Ovary (tissue), 3 donors: ENCODE measurements around the gene EPB41L3.

Source experiments
- EP300 ChIP-seq: sonication (generic); formaldehyde crosslinking; IDR thresholded peaks from one replicate; pipeline ENCODE4 v1.6.1; 2017; ENCODE audit warnings: antibody characterized with exemption
- TF ChIP-seq, protein P1 (sequence below), 3 donors: fragments of 450-650 bp in 2 of 3; fragments of 200-600 bp in 1 of 3; IDR thresholded peaks; one replicate each; pipeline versions ENCODE4 v1.5.1 to v1.8.0; 2016 to 2022; ENCODE audit warnings: antibody characterized with exemption in 3 of 3, mild to moderate bottlenecking in 1 of 3
- donor health status: DM: no; HTN: no; CAD: no.

DNA sequence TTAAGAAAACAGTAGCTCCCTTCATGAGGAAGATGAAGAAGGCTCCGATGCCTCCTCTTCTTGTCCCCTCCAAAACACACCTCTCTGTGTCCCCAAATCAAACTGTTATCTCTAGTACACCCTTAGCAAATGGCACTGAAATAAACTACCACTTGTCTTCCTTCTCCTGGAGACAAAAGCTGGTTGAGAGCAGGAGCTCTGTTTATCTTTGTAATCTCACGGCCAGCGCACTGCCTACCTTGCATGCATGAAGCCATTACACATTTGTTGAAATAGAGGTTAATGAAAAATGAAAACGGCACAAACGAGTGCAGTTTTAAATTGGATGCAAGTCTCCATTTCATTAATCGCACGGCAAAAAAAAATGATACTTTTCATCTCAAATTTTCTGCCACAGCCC is 113.7 kb downstream of the EPB41L3 start:
- TF ChIP-seq, protein P1, sequence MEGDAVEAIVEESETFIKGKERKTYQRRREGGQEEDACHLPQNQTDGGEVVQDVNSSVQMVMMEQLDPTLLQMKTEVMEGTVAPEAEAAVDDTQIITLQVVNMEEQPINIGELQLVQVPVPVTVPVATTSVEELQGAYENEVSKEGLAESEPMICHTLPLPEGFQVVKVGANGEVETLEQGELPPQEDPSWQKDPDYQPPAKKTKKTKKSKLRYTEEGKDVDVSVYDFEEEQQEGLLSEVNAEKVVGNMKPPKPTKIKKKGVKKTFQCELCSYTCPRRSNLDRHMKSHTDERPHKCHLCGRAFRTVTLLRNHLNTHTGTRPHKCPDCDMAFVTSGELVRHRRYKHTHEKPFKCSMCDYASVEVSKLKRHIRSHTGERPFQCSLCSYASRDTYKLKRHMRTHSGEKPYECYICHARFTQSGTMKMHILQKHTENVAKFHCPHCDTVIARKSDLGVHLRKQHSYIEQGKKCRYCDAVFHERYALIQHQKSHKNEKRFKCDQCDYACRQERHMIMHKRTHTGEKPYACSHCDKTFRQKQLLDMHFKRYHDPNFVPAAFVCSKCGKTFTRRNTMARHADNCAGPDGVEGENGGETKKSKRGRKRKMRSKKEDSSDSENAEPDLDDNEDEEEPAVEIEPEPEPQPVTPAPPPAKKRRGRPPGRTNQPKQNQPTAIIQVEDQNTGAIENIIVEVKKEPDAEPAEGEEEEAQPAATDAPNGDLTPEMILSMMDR (IDR thresholded peaks at IDR 0.05): no peak
- TF ChIP-seq EP300: no peak
